Peyer's patch (tissue), 4 donors: ENCODE measurements around the gene EIF4G1. TPM values are rescaled to one million over a fixed set of nuclear protein-coding genes. Genes with fewer than 3 reads are reported as not detected.

Source experiments
- DNase-seq, 3 donors: peaks; one replicate each; pipeline ENCODE4 v3.0.0-alpha.2; 2017 to 2019
- H3K27ac ChIP-seq, 4 donors: fragments of 200-600 bp; sonication (generic); one replicate each; pipeline ENCODE4 v1.5.1; 2016 to 2019
- H3K27me3 ChIP-seq, 2 donors: fragments of 200-600 bp; sonication (generic); one replicate each; pipeline ENCODE4 v1.5.1; 2019
- H3K36me3 ChIP-seq, 3 donors: fragments of 200-600 bp; sonication (generic); one replicate each; pipeline ENCODE4 v1.5.1; 2016 to 2019
- H3K4me1 ChIP-seq, 4 donors: fragments of 200-600 bp; sonication (generic); one replicate each; pipeline ENCODE4 v1.5.1; 2016 to 2019
- H3K4me3 ChIP-seq, 4 donors: fragments of 200-600 bp; sonication (generic); 1 replicate in 3 of 4; 2 replicates in 1 of 4; pipeline ENCODE4 v1.5.1; 2016 to 2019; ENCODE audit warnings: mild to moderate bottlenecking in 1 of 4
- H3K9me3 ChIP-seq, 4 donors: fragments of 200-600 bp; sonication (generic); one replicate each; pipeline ENCODE4 v1.5.1; 2016 to 2019; ENCODE audit warnings: mild to moderate bottlenecking in 1 of 4
- POLR2A ChIP-seq, 2 donors: fragments of 450-650 bp; IDR thresholded peaks; one replicate each; pipeline ENCODE4 v1.5.1; 2017; ENCODE audit warnings: antibody characterized with exemption in 2 of 2, mild to moderate bottlenecking in 2 of 2, moderate library complexity in 2 of 2
- total RNA-seq, 4 donors: library from RNA; depleted of rRNA; stranded (reverse); fragments of >200 nt; gene quantifications; one replicate each; pipeline ENCODE4 v1.1.0, GENCODE V29; 2016
- TF ChIP-seq, protein P1 (sequence below), 6 experiments: fragments of 450-650 bp in 4 of 6; fragments of 200-600 bp in 2 of 6; sonication (generic) in 1 of 6; IDR thresholded peaks; one replicate each; pipeline ENCODE4 v1.5.1; 2017 to 2019; ENCODE audit warnings: antibody characterized with exemption in 6 of 6, mild to moderate bottlenecking in 3 of 6, moderate library complexity in 1 of 6

EIF4G1 gene
- total RNA-seq, 4 donors from 2014 or later: 209 to 295 (median 244) TPM

DNA sequence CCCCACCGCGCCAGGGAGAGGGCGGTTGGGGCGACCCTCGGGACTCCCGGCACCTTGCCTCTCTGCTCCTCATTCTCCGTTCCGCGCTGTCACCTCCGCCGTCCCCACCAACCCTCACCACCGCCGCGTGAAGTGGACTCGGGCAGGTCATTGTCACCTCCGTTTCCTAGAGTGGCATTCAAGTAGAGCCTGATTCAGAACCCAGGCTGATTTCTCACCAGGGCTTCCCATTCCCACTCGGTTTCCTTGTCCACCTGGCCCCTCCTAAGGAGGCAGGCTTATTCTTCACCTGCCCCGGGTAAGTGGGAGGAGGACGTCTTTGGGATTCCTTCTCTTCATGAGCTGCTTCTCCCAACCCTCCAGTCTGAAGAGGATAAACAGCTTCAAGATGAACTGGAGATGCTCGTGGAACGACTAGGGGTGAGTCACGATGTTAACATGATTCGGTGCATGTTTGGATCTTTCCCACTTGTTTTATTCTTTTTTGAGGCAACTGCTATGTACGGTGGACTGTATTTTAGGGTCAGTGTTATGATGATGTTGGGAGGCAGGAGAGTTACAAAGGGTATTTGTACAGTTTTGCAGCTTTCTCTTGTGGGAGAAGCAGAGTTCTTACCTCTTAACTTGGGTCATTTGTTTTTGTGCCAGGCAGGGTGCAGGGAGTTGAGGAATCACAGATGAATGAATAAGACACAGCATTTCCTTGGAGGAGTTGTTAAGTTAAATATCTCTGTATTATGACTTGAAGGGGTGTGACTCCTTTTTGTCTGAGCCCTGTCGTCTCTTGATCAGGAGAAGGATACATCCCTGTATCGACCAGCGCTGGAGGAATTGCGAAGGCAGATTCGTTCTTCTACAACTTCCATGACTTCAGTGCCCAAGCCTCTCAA lies 14.7 kb upstream of the EIF4G1 start:
- peak overlapping the region; percentile 62 to 85 (median 84) for H3K27ac ChIP-seq
- H3K4me3 ChIP-seq: peak overlapping the region; percentile 76 to 95 (median 82)
- DNase-seq: no peak
- peaks cover 0 to 15% (median 4%) of the 10 kb centered on the region in 4 donors for H3K4me1 ChIP-seq
- H3K36me3 ChIP-seq: peaks cover 0 to 43% (median 0%) of the 10 kb centered on the region in 3 donors
- TF ChIP-seq, protein P1, sequence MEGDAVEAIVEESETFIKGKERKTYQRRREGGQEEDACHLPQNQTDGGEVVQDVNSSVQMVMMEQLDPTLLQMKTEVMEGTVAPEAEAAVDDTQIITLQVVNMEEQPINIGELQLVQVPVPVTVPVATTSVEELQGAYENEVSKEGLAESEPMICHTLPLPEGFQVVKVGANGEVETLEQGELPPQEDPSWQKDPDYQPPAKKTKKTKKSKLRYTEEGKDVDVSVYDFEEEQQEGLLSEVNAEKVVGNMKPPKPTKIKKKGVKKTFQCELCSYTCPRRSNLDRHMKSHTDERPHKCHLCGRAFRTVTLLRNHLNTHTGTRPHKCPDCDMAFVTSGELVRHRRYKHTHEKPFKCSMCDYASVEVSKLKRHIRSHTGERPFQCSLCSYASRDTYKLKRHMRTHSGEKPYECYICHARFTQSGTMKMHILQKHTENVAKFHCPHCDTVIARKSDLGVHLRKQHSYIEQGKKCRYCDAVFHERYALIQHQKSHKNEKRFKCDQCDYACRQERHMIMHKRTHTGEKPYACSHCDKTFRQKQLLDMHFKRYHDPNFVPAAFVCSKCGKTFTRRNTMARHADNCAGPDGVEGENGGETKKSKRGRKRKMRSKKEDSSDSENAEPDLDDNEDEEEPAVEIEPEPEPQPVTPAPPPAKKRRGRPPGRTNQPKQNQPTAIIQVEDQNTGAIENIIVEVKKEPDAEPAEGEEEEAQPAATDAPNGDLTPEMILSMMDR (IDR thresholded peaks at IDR 0.05): no peak
- no peak for TF ChIP-seq POLR2A (IDR thresholded peaks at IDR 0.05)
- H3K9me3 ChIP-seq: no peaks in the 10 kb centered on the region
- no peaks in the 10 kb centered on the region for H3K27me3 ChIP-seq

DNA sequence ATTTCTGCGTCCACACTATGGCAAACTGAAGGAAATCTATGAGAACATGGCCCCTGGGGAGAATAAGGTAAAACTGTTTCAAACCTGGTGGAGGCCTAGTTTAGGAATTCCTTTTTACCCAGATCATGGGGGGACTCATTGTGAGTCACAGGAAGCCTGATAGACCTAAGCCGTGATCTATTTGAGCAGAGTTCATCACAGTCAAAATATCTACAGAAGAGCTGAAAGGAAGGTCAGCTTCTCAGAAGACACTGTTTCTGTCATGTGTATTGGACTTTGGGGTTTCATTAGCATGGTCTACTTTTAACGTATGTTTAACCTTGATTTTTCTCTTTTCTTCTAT lies 14.1 kb upstream of the EIF4G1 start:
- no peaks in the 10 kb centered on the region for H3K9me3 ChIP-seq
- H3K27ac ChIP-seq: no peak overlapping the region
- peaks cover 0 to 49% (median 0%) of the 10 kb centered on the region in 3 donors for H3K36me3 ChIP-seq
- peaks cover 0 to 15% (median 4%) of the 10 kb centered on the region in 4 donors for H3K4me1 ChIP-seq
- H3K27me3 ChIP-seq: no peaks in the 10 kb centered on the region
- no peak for DNase-seq
- no peak for TF ChIP-seq POLR2A (IDR thresholded peaks at IDR 0.05)
- TF ChIP-seq, protein P1 (IDR thresholded peaks at IDR 0.05): no peak
- H3K4me3 ChIP-seq: peak overlapping the region in 2 of 4 donors; percentile 84 to 95

DNA sequence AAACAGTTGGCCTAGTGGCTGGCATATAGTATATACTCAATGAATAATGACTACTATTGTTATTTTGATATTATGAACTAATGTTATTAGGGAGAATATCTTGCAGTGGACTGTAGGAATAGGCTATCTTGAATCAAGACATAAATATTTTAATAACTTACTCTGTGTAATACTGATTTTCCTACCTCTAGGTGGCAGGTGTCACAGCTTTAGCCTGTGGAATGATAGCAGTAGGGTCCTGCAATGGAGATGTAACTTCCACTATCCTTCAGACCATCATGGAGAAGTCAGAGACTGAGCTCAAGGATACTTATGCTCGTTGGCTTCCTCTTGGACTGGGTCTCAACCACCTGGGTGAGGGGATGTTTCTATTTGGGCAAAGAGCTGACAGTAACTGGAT lies 8.8 kb upstream of the EIF4G1 start:
- Histone ChIP-seq H3K36me3 (peaks cover 0 to 94% (median 0%) of the 10 kb centered on the region in 3 donors), H3K9me3 (no peaks in the 10 kb centered on the region), H3K27me3 (no peaks in the 10 kb centered on the region), H3K4me1 (peaks cover 0 to 12% (median 0%) of the 10 kb centered on the region in 4 donors), H3K4me3 (no peak overlapping the region), H3K27ac (no peak overlapping the region)
- DNase-seq: no peak
- TF ChIP-seq, protein P1 (IDR thresholded peaks at IDR 0.05): peak in 3 of 6 experiments; percentile 5 to 45 (median 43)
- TF ChIP-seq POLR2A (IDR thresholded peaks at IDR 0.05): no peak

DNA sequence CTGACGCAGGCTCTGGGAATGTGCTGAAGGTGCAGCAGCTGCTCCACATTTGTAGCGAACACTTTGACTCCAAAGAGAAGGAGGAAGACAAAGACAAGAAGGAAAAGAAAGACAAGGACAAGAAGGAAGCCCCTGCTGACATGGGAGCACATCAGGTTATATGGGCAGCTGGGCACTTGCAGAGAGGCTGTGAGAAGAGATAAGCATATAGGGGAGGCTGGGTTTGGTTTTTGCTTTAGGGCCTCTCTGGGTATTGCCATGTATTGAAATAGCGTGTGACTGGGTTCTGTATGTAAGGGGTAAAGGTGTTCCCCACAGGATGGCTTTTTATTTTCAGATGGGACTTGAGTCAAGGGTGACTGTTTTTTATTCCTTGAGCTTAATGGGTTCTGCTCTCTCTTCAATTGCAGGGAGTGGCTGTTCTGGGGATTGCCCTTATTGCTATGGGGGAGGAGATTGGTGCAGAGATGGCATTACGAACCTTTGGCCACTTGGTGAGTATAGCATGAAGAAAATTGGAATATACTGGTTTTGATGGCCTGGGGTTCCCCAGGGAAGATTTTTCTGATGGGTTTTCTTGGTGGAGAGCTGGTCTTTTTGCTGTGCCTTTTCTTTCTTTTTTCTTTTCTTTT lies 7.9 kb upstream of the EIF4G1 start:
- no peaks in the 10 kb centered on the region for H3K9me3 ChIP-seq
- no peak for DNase-seq
- no peaks in the 10 kb centered on the region for H3K27me3 ChIP-seq
- peaks cover 0 to 85% (median 0%) of the 10 kb centered on the region in 3 donors for H3K36me3 ChIP-seq
- TF ChIP-seq, protein P1 (IDR thresholded peaks at IDR 0.05): no peak
- no peak for TF ChIP-seq POLR2A (IDR thresholded peaks at IDR 0.05)
- no peak overlapping the region for H3K4me3 ChIP-seq
- H3K27ac ChIP-seq: no peak overlapping the region
- H3K4me1 ChIP-seq: peaks cover 0 to 8% (median 0%) of the 10 kb centered on the region in 4 donors

DNA sequence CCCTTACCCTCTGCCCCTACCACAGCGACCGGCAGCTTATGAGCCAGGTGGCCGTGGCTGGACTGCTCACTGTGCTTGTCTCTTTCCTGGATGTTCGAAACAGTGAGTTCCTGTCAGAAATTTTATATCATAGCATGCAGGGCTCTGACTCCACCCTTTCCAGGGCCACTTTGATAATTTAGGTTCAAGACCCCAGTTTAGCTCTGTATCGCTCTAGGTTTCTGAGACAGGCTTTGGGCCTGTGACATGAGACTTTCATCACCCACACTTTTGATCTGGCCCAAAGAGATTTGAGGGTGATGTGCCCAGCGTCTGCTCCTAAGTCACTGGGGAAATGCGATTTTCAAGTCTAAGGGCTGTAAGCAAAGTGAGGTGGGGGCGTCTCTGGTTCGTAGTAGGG lies 6.5 kb upstream of the EIF4G1 start:
- Histone ChIP-seq H3K4me1 (peaks cover 0 to 8% (median 0%) of the 10 kb centered on the region in 4 donors), H3K4me3 (no peak overlapping the region), H3K9me3 (no peaks in the 10 kb centered on the region), H3K36me3 (peaks cover 0 to 71% (median 0%) of the 10 kb centered on the region in 3 donors), H3K27ac (no peak overlapping the region), H3K27me3 (no peaks in the 10 kb centered on the region)
- TF ChIP-seq POLR2A (IDR thresholded peaks at IDR 0.05): no peak
- TF ChIP-seq, protein P1 (IDR thresholded peaks at IDR 0.05): no peak
- DNase-seq: no peak
